Aorta (tissue), 4 donors: ENCODE measurements around the gene SIX4. TPM values are rescaled to one million over a fixed set of nuclear protein-coding genes. Genes with fewer than 3 reads are reported as not detected.

ENCODE experiments used
- polyA plus RNA-seq, 2 donors: library from polyadenylated mRNA; stranded (reverse); fragments of 200-250 nt; gene quantifications; one replicate each; pipeline ENCODE4 v1.2.3, GENCODE V29; 2013
- total RNA-seq, 2 donors: library from RNA; stranded (reverse); fragmentation: NEBNext Ultra II Directional; extraction: Animal tissue kit (Norgen Biotek cat#: 25700); gene quantifications; one replicate each; pipeline ENCODE4 v1.2.1, GENCODE V29; 2021
- donor health status: healthy with polysubstance abuse.
- donor health status: Bipolar disorder and iron deficiency.
- donor health status: DM: no; HTN: no; CAD: no.
- donor health status: DM: yes; HTN: yes; CAD: no.

The SIX4 gene
- total and polyA plus RNA-seq, 4 donors, result 0.50 to 6.0 (median 1.9) TPM

Other genes starting within 250 kb of the SIX4 start
- gene C14orf39, start 238.3 kb downstream of the SIX4 start, total RNA-seq, result under 1 TPM in 1 of 2 donors, not detected in 1; 0.60 TPM
- not detected for gene C14orf39, start 238.3 kb downstream of the SIX4 start, polyA plus RNA-seq
- not detected for gene SIX6, start 215.2 kb downstream of the SIX4 start, total RNA-seq
- not detected for gene SIX6, start 215.2 kb downstream of the SIX4 start, polyA plus RNA-seq
- gene SIX1, start 74.9 kb downstream of the SIX4 start, total RNA-seq, result 10 to 100 TPM in 1 of 2 donors, 1 to 10 TPM in 1; 2.2 to 10.6 TPM
- 1 to 10 TPM in 1 of 2 donors, under 1 TPM in 1; 0.10 to 1.5 TPM for gene SIX1, start 74.9 kb downstream of the SIX4 start, polyA plus RNA-seq
- 10 to 100 TPM; 38.2 to 41.1 TPM for gene MNAT1, start 10.4 kb upstream of the SIX4 start, total RNA-seq
- gene MNAT1, start 10.4 kb upstream of the SIX4 start, polyA plus RNA-seq, result 10 to 100 TPM; 23.7 to 25.7 TPM